Heart left ventricle (tissue), 13 donors: Measurements from ENCODE around the gene CAPN14.

ENCODE experiments used
- CTCF ChIP-seq, 12 donors: fragments of 200-600 bp; sonication (generic) in 4 of 12; IDR thresholded peaks; one replicate each; pipeline versions ENCODE4 v1.5.0 to v1.8.0; 2018 to 2022; ENCODE audit warnings: antibody characterized with exemption in 12 of 12, mild to moderate bottlenecking in 5 of 12
- POLR2A ChIP-seq, 2 donors: fragments of 450-650 bp; IDR thresholded peaks; one replicate each; pipeline ENCODE4 v1.6.1; 2017; ENCODE audit warnings: antibody characterized with exemption in 2 of 2, mild to moderate bottlenecking in 2 of 2, moderate library complexity in 2 of 2
- donor health status: ischemic (EF 13 %, LVEDD 7.1; RV severe dilation, severe dysfunction).
- donor health status: DM: no; HTN: yes; CAD: no.
- donor health status: DM: no; HTN: no; CAD: no.
- donor health status: ischemic (EF 25% LVEDD 6.9; RV normal size, moderate dysfunction).
- donor health status: ischemic (EF 25% LVEDD 5.7; RV mildly dilated, moderate dysfunction).
- donor health status: ischemic (EF 35%, LVEDD 5.7; RV mildly dilated, moderate dysfunction).
- donor health status: nonischemic (EF 11% LVEDD 7.7; RV severe dilation, severe dysfunction).
- donor health status: DM: yes; HTN: yes; CAD: no.
- donor health status: PGD.
- donor health status: ischemic (EF 29% LVEDD 5.4; RV normal size, mild dysfunction).
- donor health status: nonischemic (EF 23%, LVEDD 6.1; RV moderate dilation, normal function).

DNA sequence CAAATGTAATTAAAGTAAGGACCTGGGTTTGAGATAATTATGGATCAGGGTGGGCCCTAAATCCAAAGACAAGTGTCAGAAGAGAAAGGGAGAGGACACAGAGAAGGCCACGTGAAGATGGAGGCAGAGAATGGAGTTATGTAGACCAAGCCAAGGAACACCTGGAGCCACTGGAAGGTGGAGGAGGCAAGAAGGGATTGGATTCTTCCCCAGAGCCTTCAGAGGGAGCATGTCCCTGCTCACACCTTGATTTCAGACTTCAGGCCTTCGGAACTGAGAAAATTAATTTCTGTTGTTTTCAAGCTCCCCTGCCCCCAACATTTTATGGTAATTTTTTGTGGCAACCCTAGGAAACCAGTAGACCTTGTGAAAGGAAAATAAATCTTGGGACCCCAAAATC is 19.6 kb downstream of the CAPN14 start:
- TF ChIP-seq CTCF (IDR thresholded peaks at IDR 0.05) (no peak), POLR2A (IDR thresholded peaks at IDR 0.05) (no peak)
